GM12864 (cell line): Measurements from ENCODE around the gene MPZ.

Experiments used
- DNase-seq: peaks from one replicate; pipeline ENCODE4 v3.0.0-alpha.2; 2011; ENCODE audit warnings: low read depth
- H3K4me3 ChIP-seq: 2 replicates; pipeline ENCODE4 v1.5.1; 2011; ENCODE audit warnings: mild to moderate bottlenecking, low read depth, low read length, control low read depth
- CTCF ChIP-seq: IDR thresholded peaks from 2 replicates; pipeline ENCODE4 v1.5.1; 2011; ENCODE audit warnings: low read depth, mild to moderate bottlenecking, moderate library complexity, low read length, control low read depth, inconsistent platforms; ENCODE audit errors: missing control alignments

Gene MPZ

GRCh38 chr1:161282991-161283390, 26.8 kb downstream of the MPZ start:
- DNase-seq = no peak
- TF ChIP-seq CTCF = no peak
- no peak overlapping the region for H3K4me3 ChIP-seq

- TF ChIP-seq CTCF = no peak
- DNase-seq = no peak
- H3K4me3 ChIP-seq = no peak overlapping the region
These were observed 34.9 kb downstream of the MPZ start for GRCh38 chr1:161274874-161275273.

GRCh38 chr1:161273402-161273801, 36.4 kb downstream of the MPZ start:
- TF ChIP-seq CTCF = no peak
- H3K4me3 ChIP-seq = no peak overlapping the region
- no peak for DNase-seq

GRCh38 chr1:161267321-161267720, 42.4 kb downstream of the MPZ start:
- TF ChIP-seq CTCF = no peak
- DNase-seq = no peak
- H3K4me3 ChIP-seq = no peak overlapping the region

- H3K4me3 ChIP-seq = no peak overlapping the region
- TF ChIP-seq CTCF = no peak
- DNase-seq = no peak
These were observed 42.9 kb downstream of the MPZ start for GRCh38 chr1:161266836-161267235.

- no peak for TF ChIP-seq CTCF
- no peak for DNase-seq
- no peak overlapping the region for H3K4me3 ChIP-seq
These were observed 43.6 kb downstream of the MPZ start for GRCh38 chr1:161266202-161266601.

- DNase-seq = no peak
- H3K4me3 ChIP-seq = no peak overlapping the region
- TF ChIP-seq CTCF = no peak
These were observed 44.5 kb downstream of the MPZ start for GRCh38 chr1:161265305-161265704.
